Nephron (organoid): ENCODE data around the gene ZNHIT2.

Experiments used
- H3K27ac Mint-ChIP-seq, 3 experiments: 2 replicates each; pipeline ENCODE4 v1.8.0; 2020; ENCODE audit warnings: mixed read lengths in 3 of 3, mild to moderate bottlenecking in 2 of 3, moderate library complexity in 1 of 3
- H3K27me3 Mint-ChIP-seq: 2 replicates; pipeline ENCODE4 v1.8.0; 2021; ENCODE audit warnings: low read depth, mild to moderate bottlenecking, moderate library complexity, mixed read lengths
- H3K36me3 Mint-ChIP-seq: 2 replicates; pipeline ENCODE4 v1.8.0; 2020; ENCODE audit warnings: low read depth, mixed read lengths
- H3K4me1 Mint-ChIP-seq: 2 replicates; pipeline ENCODE4 v1.8.0; 2020; ENCODE audit warnings: mixed read lengths
- H3K4me3 Mint-ChIP-seq, 3 experiments: 2 replicates each; pipeline ENCODE4 v1.8.0; 2020; ENCODE audit warnings: mild to moderate bottlenecking in 3 of 3, mixed read lengths in 3 of 3, moderate library complexity in 2 of 3
- H3K9me3 Mint-ChIP-seq: 2 replicates; pipeline ENCODE4 v1.8.0; 2020; ENCODE audit warnings: mixed read lengths
- TF ChIP-seq, protein P1 (sequence below), 3 experiments: fragments of 200-600 bp; sonication (generic); IDR thresholded peaks; one replicate each; pipeline ENCODE4 v1.5.0; 2021; ENCODE audit warnings: antibody characterized with exemption in 3 of 3; ENCODE audit not compliant: unreplicated experiment in 3 of 3

Gene ZNHIT2

GRCh38 chr11:65078151-65078550, 39.4 kb downstream of the ZNHIT2 start:
- H3K9me3 Mint-ChIP-seq: no peaks in the 10 kb centered on the region
- peaks cover 20% of the 10 kb centered on the region for H3K36me3 Mint-ChIP-seq
- H3K4me1 Mint-ChIP-seq: peaks cover 5% of the 10 kb centered on the region
- peak overlapping the region in 2 of 3 experiments; percentile 17 to 37 for H3K4me3 Mint-ChIP-seq
- TF ChIP-seq, protein P1, sequence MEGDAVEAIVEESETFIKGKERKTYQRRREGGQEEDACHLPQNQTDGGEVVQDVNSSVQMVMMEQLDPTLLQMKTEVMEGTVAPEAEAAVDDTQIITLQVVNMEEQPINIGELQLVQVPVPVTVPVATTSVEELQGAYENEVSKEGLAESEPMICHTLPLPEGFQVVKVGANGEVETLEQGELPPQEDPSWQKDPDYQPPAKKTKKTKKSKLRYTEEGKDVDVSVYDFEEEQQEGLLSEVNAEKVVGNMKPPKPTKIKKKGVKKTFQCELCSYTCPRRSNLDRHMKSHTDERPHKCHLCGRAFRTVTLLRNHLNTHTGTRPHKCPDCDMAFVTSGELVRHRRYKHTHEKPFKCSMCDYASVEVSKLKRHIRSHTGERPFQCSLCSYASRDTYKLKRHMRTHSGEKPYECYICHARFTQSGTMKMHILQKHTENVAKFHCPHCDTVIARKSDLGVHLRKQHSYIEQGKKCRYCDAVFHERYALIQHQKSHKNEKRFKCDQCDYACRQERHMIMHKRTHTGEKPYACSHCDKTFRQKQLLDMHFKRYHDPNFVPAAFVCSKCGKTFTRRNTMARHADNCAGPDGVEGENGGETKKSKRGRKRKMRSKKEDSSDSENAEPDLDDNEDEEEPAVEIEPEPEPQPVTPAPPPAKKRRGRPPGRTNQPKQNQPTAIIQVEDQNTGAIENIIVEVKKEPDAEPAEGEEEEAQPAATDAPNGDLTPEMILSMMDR (IDR thresholded peaks at IDR 0.05; ENCODE audit: unreplicated experiment in 3 of 3): peak; percentile 37 to 56 (median 48)
- H3K27me3 Mint-ChIP-seq: no peaks in the 10 kb centered on the region
- no peak overlapping the region for H3K27ac Mint-ChIP-seq

GRCh38 chr11:65077451-65077850, 40.0 kb downstream of the ZNHIT2 start:
- Mint-ChIP-seq H3K9me3 (no peaks in the 10 kb centered on the region), H3K4me1 (no peaks in the 10 kb centered on the region), H3K27me3 (no peaks in the 10 kb centered on the region), H3K4me3 (no peak overlapping the region), H3K27ac (no peak overlapping the region), H3K36me3 (peaks cover 20% of the 10 kb centered on the region)
- TF ChIP-seq, protein P1 (IDR thresholded peaks at IDR 0.05; ENCODE audit: unreplicated experiment in 3 of 3): no peak

DNA sequence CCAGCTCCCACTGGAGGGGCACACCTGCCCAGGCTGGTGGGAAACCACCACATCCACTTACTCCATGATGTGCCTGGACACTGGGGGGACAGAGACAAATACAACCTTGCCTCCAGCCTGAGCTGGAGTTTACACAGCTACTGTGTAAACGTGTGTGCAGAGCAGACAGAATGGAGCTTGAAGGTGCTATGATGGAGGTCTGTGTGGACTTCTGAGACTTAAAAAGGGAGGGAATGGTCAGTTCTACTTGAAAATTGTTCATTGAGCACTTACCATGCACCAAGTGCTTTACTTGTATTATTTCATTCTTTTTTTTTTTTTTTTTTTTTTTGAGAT, 44.9 kb downstream of the ZNHIT2 start:
- H3K4me3 Mint-ChIP-seq: no peak overlapping the region
- H3K36me3 Mint-ChIP-seq: peaks cover under 1% of the 10 kb centered on the region
- no peaks in the 10 kb centered on the region for H3K4me1 Mint-ChIP-seq
- no peaks in the 10 kb centered on the region for H3K9me3 Mint-ChIP-seq
- no peak overlapping the region for H3K27ac Mint-ChIP-seq
- H3K27me3 Mint-ChIP-seq: no peaks in the 10 kb centered on the region
- TF ChIP-seq, protein P1 (IDR thresholded peaks at IDR 0.05; ENCODE audit: unreplicated experiment in 3 of 3): no peak

GRCh38 chr11:65071907-65072630, 45.4 kb downstream of the ZNHIT2 start:
- TF ChIP-seq, protein P1 (IDR thresholded peaks at IDR 0.05; ENCODE audit: unreplicated experiment in 3 of 3): no peak
- Mint-ChIP-seq H3K4me3 (no peak overlapping the region), H3K9me3 (no peaks in the 10 kb centered on the region), H3K27ac (no peak overlapping the region), H3K36me3 (no peaks in the 10 kb centered on the region), H3K4me1 (no peaks in the 10 kb centered on the region), H3K27me3 (no peaks in the 10 kb centered on the region)

- H3K27me3 Mint-ChIP-seq: no peaks in the 10 kb centered on the region
- H3K9me3 Mint-ChIP-seq: no peaks in the 10 kb centered on the region
- H3K36me3 Mint-ChIP-seq: no peaks in the 10 kb centered on the region
- TF ChIP-seq, protein P1 (IDR thresholded peaks at IDR 0.05; ENCODE audit: unreplicated experiment in 3 of 3): no peak
- no peak overlapping the region for H3K27ac Mint-ChIP-seq
- no peak overlapping the region for H3K4me3 Mint-ChIP-seq
- H3K4me1 Mint-ChIP-seq: no peaks in the 10 kb centered on the region
These were observed 48.3 kb downstream of the ZNHIT2 start for GRCh38 chr11:65069217-65069616.

GRCh38 chr11:65067446-65067845, 50.1 kb downstream of the ZNHIT2 start:
- no peak overlapping the region for H3K27ac Mint-ChIP-seq

More at GRCh38 chr11:65067446-65067845, 50.1 kb downstream of the ZNHIT2 start:
- Mint-ChIP-seq H3K36me3 (no peaks in the 10 kb centered on the region), H3K4me3 (no peak overlapping the region), H3K9me3 (no peaks in the 10 kb centered on the region), H3K4me1 (no peaks in the 10 kb centered on the region), H3K27me3 (no peaks in the 10 kb centered on the region)
- TF ChIP-seq, protein P1 (IDR thresholded peaks at IDR 0.05; ENCODE audit: unreplicated experiment in 3 of 3): no peak
